ENCODE measurements around the gene PGM2.
A peak's percentile ranks its signal among the peaks of the same experiment; 100 is the strongest.

Gene PGM2

DNA sequence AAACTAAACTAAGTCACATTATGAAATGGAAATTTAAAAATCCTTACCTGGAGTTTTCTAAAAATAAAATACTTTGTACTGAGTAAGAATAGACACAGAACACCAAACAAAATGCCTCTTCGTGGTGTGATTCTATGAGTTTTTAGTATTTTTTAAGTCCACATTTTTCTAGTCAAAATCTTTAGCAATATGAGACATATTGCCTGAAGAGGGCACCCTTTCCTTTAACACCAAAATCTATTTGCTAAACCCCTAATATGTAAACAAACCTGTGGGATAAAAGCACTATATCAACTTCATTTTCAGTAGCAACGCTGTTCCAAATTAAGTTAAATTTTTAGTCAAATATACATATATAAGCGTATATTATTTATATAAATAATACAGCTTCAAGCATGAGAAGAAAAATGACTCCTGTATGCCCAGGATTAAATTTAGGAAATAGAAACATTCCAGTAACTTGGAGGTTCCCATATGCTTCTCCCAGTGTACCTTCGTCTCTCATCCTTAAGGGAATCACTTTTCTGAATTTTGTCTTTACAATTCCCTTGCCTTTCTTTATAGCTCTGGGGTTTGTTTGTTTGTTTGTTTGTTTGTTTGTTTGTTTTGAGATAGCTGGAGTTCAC lies 23.0 kb upstream of the PGM2 start:
- no peaks in the 10 kb centered on the region for H3K4me1 ChIP-seq (ENCODE audit: insufficient read depth, poor library complexity, severe bottlenecking)
- no peaks in the 10 kb centered on the region for H3K9me3 ChIP-seq (ENCODE audit: severe bottlenecking)
- peak; percentile 84 for TF ChIP-seq CTCF (IDR thresholded peaks at IDR 0.05; ENCODE audit: poor library complexity, severe bottlenecking)
- DNase-seq (ENCODE audit: low spot score): no peak
- ATAC-seq (ENCODE audit: low read depth): no peak
- H3K27me3 ChIP-seq (ENCODE audit: insufficient read depth, poor library complexity, severe bottlenecking): no peaks in the 10 kb centered on the region
- no peak overlapping the region for H3K4me3 ChIP-seq (ENCODE audit: severe bottlenecking)
- no peak overlapping the region for H3K27ac ChIP-seq (ENCODE audit: poor library complexity, severe bottlenecking)
- H3K36me3 ChIP-seq (ENCODE audit: low read depth): no peaks in the 10 kb centered on the region

GRCh38 chr4:37805091-37805490 lies 21.4 kb upstream of the PGM2 start:
- DNase-seq (ENCODE audit: low spot score): no peak
- Histone ChIP-seq H3K9me3 (ENCODE audit: severe bottlenecking) (no peaks in the 10 kb centered on the region), H3K4me3 (ENCODE audit: severe bottlenecking) (no peak overlapping the region), H3K4me1 (ENCODE audit: insufficient read depth, poor library complexity, severe bottlenecking) (no peaks in the 10 kb centered on the region), H3K27me3 (ENCODE audit: insufficient read depth, poor library complexity, severe bottlenecking) (no peaks in the 10 kb centered on the region), H3K36me3 (ENCODE audit: low read depth) (no peaks in the 10 kb centered on the region), H3K27ac (ENCODE audit: poor library complexity, severe bottlenecking) (no peak overlapping the region)
- no peak for TF ChIP-seq CTCF (IDR thresholded peaks at IDR 0.05; ENCODE audit: poor library complexity, severe bottlenecking)
- ATAC-seq (ENCODE audit: low read depth): no peak

DNA sequence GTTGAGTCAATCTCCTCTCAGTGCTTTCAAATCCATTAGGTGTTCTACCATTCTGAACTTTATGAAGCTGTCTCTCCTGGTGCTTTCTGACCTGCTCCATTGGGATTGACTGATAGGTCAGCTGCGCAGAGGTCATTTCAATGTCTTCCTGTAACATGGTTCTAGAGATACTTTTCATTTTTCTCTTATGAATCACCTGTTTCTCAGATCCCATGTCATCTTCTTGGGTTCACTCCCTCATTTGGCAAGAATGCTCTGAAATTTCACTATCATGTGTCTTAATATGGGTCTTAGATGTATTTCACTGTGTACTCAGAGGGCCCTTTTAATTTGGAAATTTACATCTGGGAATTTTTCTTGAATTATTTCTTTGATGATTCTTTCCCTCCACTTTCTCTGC lies 13.8 kb upstream of the PGM2 start:
- no peak for TF ChIP-seq CTCF (IDR thresholded peaks at IDR 0.05; ENCODE audit: poor library complexity, severe bottlenecking)
- DNase-seq (ENCODE audit: low spot score) (no peak), ATAC-seq (ENCODE audit: low read depth) (peak; percentile 92)
- Histone ChIP-seq H3K27ac (ENCODE audit: poor library complexity, severe bottlenecking) (peak overlapping the region; percentile 69), H3K9me3 (ENCODE audit: severe bottlenecking) (no peaks in the 10 kb centered on the region), H3K4me1 (ENCODE audit: insufficient read depth, poor library complexity, severe bottlenecking) (peaks cover 14% of the 10 kb centered on the region), H3K27me3 (ENCODE audit: insufficient read depth, poor library complexity, severe bottlenecking) (no peaks in the 10 kb centered on the region), H3K36me3 (ENCODE audit: low read depth) (no peaks in the 10 kb centered on the region), H3K4me3 (ENCODE audit: severe bottlenecking) (no peak overlapping the region)

- DNase-seq (ENCODE audit: low spot score) (no peak), ATAC-seq (ENCODE audit: low read depth) (no peak)
- Histone ChIP-seq H3K4me3 (ENCODE audit: severe bottlenecking) (no peak overlapping the region), H3K9me3 (ENCODE audit: severe bottlenecking) (no peaks in the 10 kb centered on the region), H3K36me3 (ENCODE audit: low read depth) (no peaks in the 10 kb centered on the region), H3K27me3 (ENCODE audit: insufficient read depth, poor library complexity, severe bottlenecking) (no peaks in the 10 kb centered on the region), H3K4me1 (ENCODE audit: insufficient read depth, poor library complexity, severe bottlenecking) (peaks cover 14% of the 10 kb centered on the region), H3K27ac (ENCODE audit: poor library complexity, severe bottlenecking) (no peak overlapping the region)
- no peak for TF ChIP-seq CTCF (IDR thresholded peaks at IDR 0.05; ENCODE audit: poor library complexity, severe bottlenecking)
These were observed 10.9 kb upstream of the PGM2 start for GRCh38 chr4:37815591-37815990.

- Histone ChIP-seq H3K27me3 (ENCODE audit: insufficient read depth, poor library complexity, severe bottlenecking) (no peaks in the 10 kb centered on the region), H3K36me3 (ENCODE audit: low read depth) (no peaks in the 10 kb centered on the region), H3K4me1 (ENCODE audit: insufficient read depth, poor library complexity, severe bottlenecking) (peaks cover 14% of the 10 kb centered on the region), H3K27ac (ENCODE audit: poor library complexity, severe bottlenecking) (no peak overlapping the region), H3K4me3 (ENCODE audit: severe bottlenecking) (no peak overlapping the region), H3K9me3 (ENCODE audit: severe bottlenecking) (no peaks in the 10 kb centered on the region)
- DNase-seq (ENCODE audit: low spot score): no peak
- TF ChIP-seq CTCF (IDR thresholded peaks at IDR 0.05; ENCODE audit: poor library complexity, severe bottlenecking): no peak
- ATAC-seq (ENCODE audit: low read depth): no peak
These were observed 10.5 kb upstream of the PGM2 start for GRCh38 chr4:37816006-37816405.
